ENCODE results near the gene IGSF11.
"Not testable (repeated sequence)": the region's sequence is repeated elsewhere in the genome, so short reads cannot be mapped to it uniquely, and the experiment has no call there.

IGSF11 gene, protein sequence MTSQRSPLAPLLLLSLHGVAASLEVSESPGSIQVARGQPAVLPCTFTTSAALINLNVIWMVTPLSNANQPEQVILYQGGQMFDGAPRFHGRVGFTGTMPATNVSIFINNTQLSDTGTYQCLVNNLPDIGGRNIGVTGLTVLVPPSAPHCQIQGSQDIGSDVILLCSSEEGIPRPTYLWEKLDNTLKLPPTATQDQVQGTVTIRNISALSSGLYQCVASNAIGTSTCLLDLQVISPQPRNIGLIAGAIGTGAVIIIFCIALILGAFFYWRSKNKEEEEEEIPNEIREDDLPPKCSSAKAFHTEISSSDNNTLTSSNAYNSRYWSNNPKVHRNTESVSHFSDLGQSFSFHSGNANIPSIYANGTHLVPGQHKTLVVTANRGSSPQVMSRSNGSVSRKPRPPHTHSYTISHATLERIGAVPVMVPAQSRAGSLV

DNA sequence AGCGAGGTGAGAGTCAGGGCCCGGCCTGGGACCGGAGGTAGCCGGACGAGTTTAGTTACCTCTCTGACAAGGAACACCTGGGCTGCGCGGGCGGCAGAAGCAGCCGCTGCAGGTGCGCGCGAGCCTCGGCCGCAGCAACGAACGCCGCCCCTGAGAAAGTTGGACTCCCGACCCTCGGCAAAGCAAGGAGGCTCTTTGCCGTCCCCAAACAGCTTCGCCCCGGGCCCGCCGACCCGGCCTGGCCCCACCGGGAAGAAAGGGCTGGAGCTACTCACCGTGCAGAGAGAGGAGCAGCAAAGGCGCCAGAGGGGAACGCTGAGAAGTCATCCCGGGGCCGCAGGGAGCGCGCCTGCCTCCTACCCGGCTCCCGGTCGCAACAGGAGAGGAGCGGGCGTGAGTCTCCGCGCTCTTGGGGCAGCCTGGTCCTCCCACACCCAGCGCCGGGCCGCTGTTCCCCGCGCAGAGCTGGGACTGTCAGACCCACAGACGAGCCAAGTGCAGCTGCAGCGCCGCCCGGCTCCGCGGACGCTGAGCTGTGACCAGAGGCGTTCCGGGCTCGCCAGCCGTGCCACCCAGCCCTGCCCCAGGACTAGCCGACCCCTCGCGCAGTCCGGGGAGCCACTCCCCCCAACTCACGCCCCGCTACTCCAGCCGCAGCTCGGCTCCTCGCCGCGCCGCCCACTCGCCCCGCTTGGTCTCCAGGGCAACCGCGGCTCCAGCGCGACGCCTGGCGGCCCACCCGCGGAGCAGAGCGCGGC, at the start of gene IGSF11:
TSS of gene IGSF11 (minus strand) at position 591 of the 758 bp plus-strand sequence. CDS start at position 327, 264 bp downstream.
- DNase-seq = peak; percentile 48

DNA sequence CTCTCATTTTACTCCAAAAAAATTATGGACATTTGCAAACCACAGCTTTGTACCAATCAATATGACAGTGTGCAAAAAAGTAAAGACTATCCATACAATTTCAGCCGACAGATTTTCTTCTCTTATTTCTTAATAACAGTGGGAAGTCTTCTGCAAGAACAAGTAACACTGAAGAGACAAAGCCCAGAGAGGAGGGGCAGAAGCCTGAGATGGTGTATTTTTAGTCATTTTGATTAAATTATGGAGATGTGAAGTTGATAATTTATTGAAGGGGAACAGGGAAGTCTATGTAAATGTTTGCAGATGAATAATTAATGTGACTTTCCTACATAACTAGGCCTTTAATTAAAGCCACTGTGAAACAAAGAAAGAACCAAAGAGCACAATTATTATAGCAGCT, 45.7 kb upstream of the IGSF11 start:
- DNase-seq = no peak

DNA sequence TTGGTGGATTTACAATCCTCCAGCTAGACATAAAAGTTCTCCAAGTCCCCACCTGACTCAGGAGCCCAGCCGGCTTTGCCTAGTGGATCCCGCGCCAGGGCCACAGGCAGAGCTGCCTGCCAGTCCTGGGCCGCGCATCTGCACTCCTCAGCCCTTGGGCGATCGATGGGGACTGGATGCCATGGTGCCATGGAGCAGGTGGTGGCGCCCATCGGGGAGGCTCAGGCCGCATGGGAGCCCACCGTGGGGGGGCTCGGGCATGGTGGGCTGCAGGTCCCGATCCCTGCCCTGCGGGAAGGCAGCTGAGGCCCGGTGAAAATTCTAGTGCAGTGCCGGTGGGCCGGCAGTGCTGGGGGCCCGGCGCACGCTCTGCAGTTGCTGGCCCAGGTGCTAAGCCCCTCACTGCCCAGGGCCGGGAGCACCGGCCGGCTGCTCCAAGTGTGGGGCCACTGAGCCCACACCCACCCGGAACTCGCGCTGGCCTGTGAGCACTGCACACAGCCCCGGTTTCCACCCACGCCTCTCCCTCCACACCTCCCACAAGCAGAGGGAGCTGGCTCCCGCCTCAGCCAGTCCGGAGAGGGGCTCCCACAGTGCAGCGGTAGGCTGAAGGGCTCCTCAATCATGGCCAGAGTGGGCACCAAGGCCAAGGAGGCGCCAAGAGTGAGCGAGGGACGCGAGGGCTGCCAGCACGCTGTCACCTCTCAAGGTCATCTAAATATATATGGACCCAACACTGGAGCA, 38.8 kb upstream of the IGSF11 start:
- DNase-seq = no peak

DNA sequence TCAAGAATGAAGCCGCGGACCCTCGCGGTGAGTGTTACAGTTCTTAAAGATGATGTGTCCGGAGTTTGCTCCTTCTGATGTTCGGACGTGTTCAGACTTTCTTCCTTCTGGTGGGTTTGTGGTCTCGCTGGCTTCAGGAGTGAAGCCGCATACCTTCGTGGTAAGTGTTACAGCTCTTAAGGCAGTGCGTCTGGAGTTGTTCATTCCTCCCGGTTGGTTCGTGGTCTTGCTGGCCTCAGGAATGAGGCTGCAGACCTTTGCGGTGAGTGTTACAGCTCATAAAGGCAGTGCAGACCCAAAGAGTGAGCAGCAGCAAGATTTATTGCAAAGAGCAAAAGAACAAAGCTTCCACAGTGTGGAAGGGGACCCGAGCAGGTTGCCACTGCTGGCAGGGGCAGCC, 37.8 kb upstream of the IGSF11 start:
- not testable (repeated sequence) for DNase-seq

DNA sequence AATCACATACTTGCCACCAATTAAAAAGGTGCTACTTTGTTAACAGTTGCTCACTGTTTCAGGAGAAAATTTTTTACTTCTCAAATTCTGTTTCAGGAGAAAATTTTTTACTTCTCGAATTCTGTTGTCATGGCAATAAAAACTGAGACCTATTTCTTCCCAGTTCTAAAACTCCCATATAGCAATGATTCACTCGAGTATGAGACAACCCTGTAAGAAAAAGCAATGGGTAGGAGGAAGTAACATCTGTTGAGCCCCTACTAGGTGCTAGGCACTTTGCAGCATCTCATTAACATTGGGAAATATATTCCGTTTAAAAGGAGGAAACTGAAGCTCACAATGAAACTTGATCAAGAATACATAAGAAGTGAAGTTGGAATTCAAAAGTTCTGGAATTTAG, 35.1 kb upstream of the IGSF11 start:
- DNase-seq = no peak

DNA sequence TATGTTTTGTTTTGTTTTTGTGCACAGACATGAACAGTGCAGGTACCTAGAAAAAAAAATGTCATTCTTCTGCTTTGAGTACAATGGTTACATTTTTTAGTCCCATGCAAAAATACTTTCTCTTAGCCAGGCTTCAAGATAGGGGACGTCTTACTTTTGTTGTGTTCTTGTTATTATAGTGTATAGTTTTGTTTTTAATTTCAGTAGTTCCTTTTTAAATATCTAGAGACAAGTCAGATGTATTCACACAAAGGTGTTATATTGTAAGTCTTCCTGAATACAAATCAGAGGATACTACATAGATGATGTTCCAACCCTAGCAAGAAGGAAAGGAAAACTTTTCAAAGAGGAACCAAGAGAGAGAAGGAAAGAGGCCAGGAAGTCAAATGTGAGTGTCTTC, 28.8 kb upstream of the IGSF11 start:
- DNase-seq = no peak

DNA sequence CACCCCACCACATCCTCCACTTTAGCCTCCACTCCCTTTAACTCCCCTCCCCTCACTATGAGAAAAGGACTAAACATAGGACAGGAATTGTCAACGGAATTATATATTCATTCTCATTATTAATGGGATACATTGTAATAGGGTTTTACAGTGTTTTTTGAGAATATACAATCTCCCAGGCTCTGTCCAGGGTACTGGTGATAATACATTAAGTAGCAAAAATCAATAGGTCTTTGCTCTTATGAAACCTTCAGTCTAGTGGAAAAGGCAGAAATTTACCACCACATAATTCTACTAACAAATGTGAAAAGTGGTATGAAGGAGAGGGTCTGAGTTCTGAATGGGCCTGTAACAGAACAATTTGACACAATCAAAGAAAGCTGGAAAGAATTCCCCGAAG, 28.2 kb upstream of the IGSF11 start:
- DNase-seq = no peak

DNA sequence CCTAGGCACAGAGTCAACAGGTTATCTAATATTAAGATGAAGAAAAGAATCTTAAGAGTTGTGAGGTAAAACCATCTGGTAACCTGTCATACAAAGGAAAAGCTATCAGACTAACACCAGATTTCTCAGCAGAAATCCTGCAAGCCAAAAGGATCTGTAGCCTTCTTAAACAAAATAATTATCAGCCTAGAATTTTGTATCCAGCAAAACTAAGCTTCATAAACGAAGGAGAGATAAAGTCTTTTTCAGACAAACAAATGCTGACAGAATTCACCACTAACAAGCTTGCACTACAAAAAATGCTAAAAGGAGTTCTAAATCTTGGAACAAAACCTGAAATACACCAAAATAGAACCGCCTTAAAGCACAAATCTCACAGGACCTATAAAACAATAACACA, 9.9 kb upstream of the IGSF11 start:
- no peak for DNase-seq

DNA sequence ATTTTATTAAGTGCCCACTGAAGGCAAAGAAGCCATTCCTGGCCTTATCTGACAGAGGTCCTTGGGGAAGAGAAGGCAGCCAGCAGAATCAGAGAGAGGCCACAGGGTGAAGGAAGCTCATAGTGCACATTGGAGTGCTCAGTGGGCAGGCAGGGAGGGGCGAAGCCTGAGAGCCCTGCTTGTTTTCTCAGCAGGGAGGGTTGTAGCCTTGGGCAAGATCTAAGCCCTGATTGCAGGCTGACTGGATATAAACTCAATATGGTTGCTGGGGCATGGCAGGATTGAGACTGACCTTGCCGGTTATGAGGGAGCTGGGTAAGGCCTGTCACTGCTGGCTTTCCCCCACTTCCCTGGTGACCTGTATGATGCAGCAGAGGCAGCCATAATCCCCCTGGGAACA, 7.5 kb upstream of the IGSF11 start:
- no peak for DNase-seq

DNA sequence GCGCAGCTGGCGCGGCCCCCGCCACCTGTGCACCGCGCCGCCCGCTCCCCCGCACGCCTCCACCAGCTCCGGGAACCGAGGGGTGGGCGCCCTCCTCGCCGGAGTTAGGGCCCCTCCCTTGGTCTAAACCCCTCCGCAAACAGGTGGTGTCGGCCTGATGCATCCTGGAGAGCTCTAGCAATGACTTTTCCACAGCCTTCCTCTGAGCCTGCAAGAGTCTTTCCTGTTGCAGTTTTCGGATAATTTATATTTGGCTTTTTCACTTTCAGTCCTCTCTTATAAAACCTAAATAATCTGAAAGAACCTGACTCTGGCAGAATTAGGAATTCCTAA, 334 bp upstream of the IGSF11 start:
- no peak for DNase-seq

DNA sequence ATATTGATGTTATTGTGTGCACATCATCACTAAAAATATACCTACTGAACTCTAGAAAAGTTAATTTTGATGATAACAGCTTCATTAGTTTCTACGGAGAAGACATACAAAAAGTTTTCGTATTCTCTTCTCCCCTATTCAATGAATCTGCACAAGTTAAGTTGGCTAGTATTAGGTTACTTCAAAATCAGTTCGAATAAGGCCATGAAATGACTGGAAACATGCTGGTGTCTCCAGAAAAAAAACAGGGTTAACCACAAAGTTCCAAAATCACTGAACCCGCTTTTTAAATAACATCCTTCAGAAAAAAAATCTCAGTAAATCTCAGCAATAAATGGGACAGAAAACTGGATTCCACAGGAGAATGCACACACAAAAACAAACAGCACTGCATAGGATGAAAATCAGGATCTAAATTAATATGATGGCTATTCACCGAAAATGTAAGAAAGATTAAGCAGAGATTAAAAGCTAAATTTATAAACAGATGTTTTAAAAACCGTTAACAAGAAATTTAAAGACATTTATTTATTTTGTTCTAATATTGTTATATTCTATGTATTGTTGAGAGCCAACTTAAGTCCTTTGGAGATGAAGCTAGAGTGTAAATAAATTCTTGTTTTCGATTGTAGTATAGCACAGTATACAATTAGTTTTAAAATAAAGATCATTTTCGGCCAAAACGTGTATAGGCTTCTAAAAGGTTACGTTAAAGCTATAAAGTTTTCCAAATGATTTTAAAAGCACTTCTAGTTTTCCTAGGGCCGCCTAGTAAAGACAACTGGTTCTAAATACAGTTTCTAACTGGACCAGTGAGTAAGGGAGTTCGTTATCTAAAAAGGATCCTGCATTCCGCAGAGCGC, 1.0 kb downstream of the IGSF11 start:
- no peak for DNase-seq

DNA sequence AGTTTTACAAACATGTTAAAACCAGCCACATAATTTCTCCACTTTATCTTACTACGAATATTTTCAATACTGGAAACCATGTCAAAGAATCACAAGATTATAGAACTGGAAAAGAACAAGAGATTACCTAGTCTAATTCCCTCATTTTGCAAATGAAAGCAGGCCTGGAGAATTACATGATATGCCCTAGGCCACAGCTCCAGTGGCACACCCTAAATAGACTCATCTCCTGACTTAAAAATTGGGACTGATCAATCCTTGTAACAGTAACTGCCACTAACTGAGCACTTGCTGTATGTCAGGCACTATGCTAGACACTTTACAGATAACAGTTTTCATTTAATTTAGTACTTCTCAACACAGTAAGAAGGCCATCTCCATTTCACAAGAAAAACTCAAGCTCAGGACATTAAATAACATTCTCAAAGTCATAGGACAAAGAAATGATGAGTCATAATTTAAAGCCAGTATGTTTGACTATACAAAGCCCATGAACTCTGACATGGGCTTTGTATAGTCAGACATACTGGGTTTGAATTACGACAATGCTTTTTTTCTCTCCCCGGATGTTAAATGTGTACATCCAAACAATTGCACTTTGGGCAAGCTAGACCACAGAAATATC, 9.4 kb downstream of the IGSF11 start:
- DNase-seq = no peak

DNA sequence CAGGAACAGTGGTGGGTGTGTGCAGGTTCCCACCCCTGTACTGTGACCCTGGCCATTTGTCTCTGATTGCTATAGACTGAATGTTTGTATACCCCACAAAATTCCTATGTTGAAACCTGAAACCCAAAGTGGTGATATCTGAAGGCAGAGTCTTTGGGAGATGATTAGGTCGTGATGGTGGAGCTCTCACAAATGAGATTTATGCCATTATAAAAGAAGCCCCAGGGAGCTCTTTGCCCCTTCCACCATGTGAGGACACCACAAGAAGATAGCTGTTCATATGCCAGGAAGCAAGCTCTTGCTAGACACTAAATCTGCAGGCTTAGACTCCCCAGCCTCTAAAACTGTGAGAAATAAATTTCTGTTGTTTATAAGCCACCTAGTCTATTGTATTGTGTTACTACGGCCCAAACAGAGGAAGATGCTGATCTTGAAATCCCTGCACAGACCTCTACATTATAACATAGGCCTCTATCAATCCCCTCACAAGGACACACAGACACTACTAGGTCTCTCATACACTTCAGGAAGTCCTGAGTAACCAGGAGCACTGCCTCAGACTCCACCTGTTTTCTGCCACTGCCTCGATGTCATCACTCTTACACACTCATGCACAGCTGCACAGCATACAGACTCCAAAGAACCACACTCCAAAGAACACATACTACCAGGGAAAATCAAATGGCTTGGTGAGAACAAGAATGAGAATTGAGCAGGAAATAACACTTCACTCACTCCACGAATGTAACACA, 14.7 kb downstream of the IGSF11 start:
- DNase-seq = no peak

DNA sequence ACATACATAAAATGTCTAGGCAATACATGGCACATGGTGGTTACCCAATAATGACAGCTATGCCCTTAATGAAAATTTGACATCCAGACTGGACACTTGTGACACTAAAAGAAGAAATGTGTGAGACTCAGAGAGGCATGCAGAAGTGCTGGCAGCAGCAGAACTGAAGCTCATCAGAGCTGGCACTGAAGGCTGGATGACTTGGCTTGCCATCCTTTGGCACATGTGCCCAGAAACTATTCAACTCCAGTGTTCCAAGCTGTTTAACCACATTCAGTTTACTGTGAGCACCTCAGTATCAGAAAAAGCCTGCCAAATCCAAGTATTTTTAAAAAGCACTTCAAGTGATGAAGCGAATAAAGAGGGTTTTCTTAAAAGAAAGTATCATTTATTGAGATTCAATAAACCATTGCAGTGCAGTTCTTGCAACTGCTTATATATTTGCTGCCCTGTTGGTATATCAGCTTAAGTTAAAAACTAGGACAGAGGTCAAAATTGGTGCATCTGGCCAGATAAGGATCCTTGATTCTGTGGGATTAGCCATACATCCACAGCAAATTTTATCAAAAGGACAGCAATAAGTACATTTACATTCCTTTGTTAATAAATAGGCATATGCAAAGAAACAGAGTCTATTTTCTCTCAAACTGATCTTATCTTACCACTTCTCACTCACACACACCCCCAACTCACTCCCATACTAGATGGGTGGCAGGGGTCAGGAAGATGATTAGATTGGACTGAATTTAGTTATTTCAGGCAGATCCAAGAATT, 15.8 kb downstream of the IGSF11 start:
- no peak for DNase-seq

DNA sequence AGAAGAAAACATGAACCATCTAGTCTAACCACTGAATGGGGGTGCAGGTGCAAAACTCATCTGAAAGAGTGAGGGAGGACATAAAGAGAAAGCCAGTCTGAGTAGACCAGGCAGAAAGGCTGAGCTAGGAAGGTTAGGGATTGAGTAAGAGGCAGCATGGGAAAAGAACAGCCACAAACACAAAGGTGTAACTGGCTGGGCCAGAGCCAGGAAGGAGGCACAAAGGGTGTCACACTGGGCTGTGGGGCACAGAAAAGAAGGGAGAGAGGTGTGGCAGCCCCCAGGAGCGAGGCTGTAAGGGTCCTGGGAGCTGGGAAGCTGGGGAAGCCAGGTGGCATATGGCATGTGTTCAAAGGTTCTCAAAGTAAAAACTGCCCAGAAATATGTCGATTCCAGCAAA, 18.7 kb downstream of the IGSF11 start:
- no peak for DNase-seq

DNA sequence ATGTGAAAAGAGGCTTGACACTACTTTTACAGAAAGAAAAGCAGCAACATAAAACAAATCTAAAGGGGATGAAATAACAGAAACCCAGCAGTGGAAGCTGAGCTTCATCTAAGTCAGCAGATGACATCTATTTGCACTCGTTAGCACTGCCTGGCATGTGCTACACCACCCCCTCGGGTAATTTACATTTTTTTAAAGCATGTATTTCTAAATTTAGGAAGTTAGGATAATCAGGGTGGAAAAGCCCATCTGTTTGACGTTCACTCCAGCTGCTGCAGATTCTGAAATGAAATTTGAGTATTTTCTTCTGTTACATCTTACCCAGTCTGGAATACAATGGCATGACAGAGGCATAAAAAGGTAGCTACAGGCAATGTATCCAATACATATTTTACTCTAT, 20.7 kb downstream of the IGSF11 start:
- DNase-seq = no peak

DNA sequence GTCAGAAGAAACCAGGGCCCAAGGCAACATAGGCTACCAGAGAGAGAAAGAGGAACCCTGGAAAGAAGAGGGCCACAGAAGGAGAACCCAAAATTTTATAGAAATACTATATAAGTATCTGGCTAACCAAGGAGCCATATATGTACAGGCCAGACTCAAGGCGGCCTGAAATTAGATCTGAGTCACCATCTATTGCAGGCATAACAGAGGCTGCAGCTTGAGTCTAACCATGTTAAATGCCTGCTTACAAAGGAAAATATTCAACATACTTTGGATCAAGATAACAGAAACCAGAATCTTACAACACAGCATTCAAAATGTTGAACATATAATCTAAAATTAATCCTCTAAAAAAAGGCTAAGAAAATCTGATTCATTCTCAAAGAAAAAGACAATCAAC, 23.1 kb downstream of the IGSF11 start:
- DNase-seq = no peak

DNA sequence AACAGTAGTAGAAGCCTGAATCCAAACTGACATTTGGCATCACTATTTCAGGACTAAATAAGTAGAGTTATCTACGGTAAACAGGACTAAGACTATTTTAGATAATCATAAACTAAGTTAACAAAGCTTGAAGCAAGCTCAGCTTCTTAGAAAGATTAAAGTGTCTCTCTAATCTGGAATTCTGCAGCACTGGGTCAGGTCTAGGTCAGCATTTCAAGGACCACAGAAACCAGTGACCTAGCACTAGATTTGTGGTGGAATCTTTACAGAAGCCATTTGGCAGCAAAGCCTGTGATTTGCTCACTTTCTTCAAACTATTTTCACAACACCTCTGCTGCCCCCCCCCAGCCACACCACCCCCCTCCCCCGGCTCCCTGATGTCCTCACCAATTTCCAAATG, 37.5 kb downstream of the IGSF11 start:
- DNase-seq = no peak

DNA sequence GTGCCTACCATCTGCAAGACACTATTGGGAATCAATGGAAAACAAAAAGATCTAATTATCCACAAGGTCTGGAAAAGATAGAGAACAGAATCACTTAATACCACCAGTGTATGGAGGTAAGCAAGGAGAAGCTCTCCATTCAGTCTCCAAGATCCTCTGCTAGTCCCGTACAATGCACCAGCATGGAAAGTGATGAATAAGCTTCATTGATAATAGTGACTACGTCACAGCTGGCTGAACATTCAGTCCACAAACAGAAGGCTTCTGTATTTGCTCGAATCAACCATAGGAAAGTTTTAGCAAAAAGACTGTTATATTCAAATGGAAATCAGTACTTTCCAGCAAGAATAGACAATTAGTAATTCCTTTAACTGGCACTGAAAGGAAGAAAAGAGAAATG, 42.9 kb downstream of the IGSF11 start:
- DNase-seq = no peak

DNA sequence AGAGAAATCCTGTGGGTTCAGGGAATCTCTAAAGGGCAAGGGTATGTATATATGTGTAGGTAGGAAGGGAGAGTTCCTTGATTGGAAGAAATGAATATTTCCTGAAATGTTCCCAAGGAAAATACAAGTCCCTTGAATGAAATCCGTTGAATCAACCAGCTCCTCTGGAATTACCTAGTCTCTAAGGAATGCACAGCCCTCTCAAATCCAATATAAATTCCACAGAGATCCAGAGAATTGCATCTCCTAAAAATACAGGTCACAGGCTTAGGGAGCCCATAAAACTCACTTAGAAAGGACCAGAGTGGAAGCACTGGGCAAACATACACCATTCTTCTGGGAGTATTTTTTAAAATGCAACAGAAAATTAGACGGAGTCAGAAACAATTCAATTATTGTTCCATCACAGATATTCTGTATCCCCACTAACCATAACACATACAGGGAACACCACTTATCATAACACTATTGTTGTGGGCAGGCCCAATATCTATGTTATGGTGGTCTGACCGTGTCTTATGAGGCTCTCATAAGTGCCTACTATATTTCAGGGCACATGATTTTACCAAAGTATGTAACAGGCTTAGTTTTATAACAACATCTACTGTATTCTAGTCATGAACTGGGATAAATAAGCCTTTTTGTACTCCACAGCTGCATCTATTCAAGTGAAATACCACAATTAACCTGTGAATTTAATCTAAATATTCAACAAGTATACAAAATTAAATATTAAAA, 43.7 kb downstream of the IGSF11 start:
- peak; percentile 8 for DNase-seq

Data from kidney glomerular epithelial cell (primary cell).